ENCODE data around the gene SSR1. TPM values are rescaled to one million over a fixed set of nuclear protein-coding genes. Genes with fewer than 3 reads are reported as not detected.
A peak's percentile ranks its signal among the peaks of the same experiment; 100 is the strongest.

The SSR1 gene
- total RNA-seq, 2 experiments from 2014 or later, result 31.6 to 138 TPM

- peak overlapping the region; percentile 88 for H2AFZ ChIP-seq (ENCODE audit: low read length)
- peak overlapping the region; percentile 94 for H3K4me2 ChIP-seq (ENCODE audit: low read length)
- no peaks in the 10 kb centered on the region for H3K9me3 ChIP-seq (ENCODE audit: low read length)
- peaks cover 26% of the 10 kb centered on the region for H3K4me1 ChIP-seq (ENCODE audit: insufficient read depth, low read length, poor library complexity, severe bottlenecking)
- TF ChIP-seq EZH2phosphoT487 (IDR thresholded peaks at IDR 0.05; ENCODE audit: borderline replicate concordance, low read depth, low read length) (no peak), CTCF (conservative IDR thresholded peaks at IDR 0.05; ENCODE audit: low read length) (no peak)
- peaks cover 44% of the 10 kb centered on the region for H3K79me2 ChIP-seq (ENCODE audit: insufficient read depth, low read depth, low read length)
- TSS peak; percentile 99 for BruUV-seq (replicated peaks)
- H4K20me1 ChIP-seq (ENCODE audit: insufficient read depth, low read length), result peaks cover 9% of the 10 kb centered on the region
- H3K9me2 ChIP-seq (ENCODE audit: insufficient read depth, low read length), result no peaks in the 10 kb centered on the region
- peak overlapping the region; percentile 77 for H3K27ac ChIP-seq (ENCODE audit: low read depth, low read length, poor library complexity, severe bottlenecking)
- ChIA-PET CTCF (ENCODE audit: unreplicated experiment) (interaction anchor here (1.0 kb wide), 1 partner anchor 12 kb away, joined by 3 read pairs; no protein-coding TSS in a partner anchor), POLR2A (interaction anchor here (0.7 to 1.4 kb wide), 9 partner anchors 9 to 76 kb away, joined by 3 to 6 read pairs (median 4); partner anchors contain the start of genes CAGE1 and RIOK1)
- peaks cover 25% of the 10 kb centered on the region for H3K36me3 ChIP-seq (ENCODE audit: insufficient read depth, low read length)
- no peak for DNase-seq (ENCODE audit: low spot score)
- peak overlapping the region; percentile 98 for H3K4me3 ChIP-seq (ENCODE audit: low read depth, low read length, poor library complexity, severe bottlenecking)
- intact Hi-C loops (cut with micrococcal nuclease; ENCODE audit: unreplicated experiment), result loop anchor here (1.0 kb wide), 1 partner anchor 76 kb away; the partner anchor contains the start of genes CAGE1 and RIOK1
Measured at GRCh38 chr6:7313505-7314165, 636 bp upstream of the SSR1 start.

- peak overlapping the region; percentile 98 for H3K4me3 ChIP-seq (ENCODE audit: low read depth, low read length, poor library complexity, severe bottlenecking)
- POLR2A ChIA-PET, result interaction anchor here (0.6 to 1.2 kb wide), 5 partner anchors 8 to 204 kb away, joined by 3 to 5 read pairs (median 4); partner anchors contain the start of genes CAGE1 and RIOK1
- DNase-seq (ENCODE audit: low spot score), result peak; percentile 23
- peak overlapping the region; percentile 94 for H3K4me2 ChIP-seq (ENCODE audit: low read length)
- CTCF ChIA-PET (ENCODE audit: unreplicated experiment), result interaction anchor here (0.6 kb wide), 1 partner anchor 560 kb away, joined by 12 read pairs; no protein-coding TSS in a partner anchor
- H2AFZ ChIP-seq (ENCODE audit: low read length), result peak overlapping the region; percentile 50; the same call in 1 of the 2 replicates
- H3K36me3 ChIP-seq (ENCODE audit: insufficient read depth, low read length), result peaks cover 41% of the 10 kb centered on the region
- intact Hi-C loops (cut with micrococcal nuclease; ENCODE audit: unreplicated experiment), result no loop called here
- no peaks in the 10 kb centered on the region for H3K9me2 ChIP-seq (ENCODE audit: insufficient read depth, low read length)
- H3K27ac ChIP-seq (ENCODE audit: low read depth, low read length, poor library complexity, severe bottlenecking), result peak overlapping the region; percentile 77
- H3K4me1 ChIP-seq (ENCODE audit: insufficient read depth, low read length, poor library complexity, severe bottlenecking), result peaks cover 26% of the 10 kb centered on the region
- H3K79me2 ChIP-seq (ENCODE audit: insufficient read depth, low read depth, low read length), result peaks cover 59% of the 10 kb centered on the region
- no peaks in the 10 kb centered on the region for H3K9me3 ChIP-seq (ENCODE audit: low read length)
- peaks cover 9% of the 10 kb centered on the region for H4K20me1 ChIP-seq (ENCODE audit: insufficient read depth, low read length)
- no peak for TF ChIP-seq EZH2phosphoT487 (IDR thresholded peaks at IDR 0.05; ENCODE audit: borderline replicate concordance, low read depth, low read length)
- TF ChIP-seq CTCF (conservative IDR thresholded peaks at IDR 0.05; ENCODE audit: low read length), result no peak
- BruUV-seq (replicated peaks), result no TSS peak
Measured at GRCh38 chr6:7311917-7312615, 933 bp downstream of the SSR1 start.

Measured in OCI-LY7 (cell line).